NT2/D1 (cell line): Measurements from ENCODE around the gene TMEM63B.

Experiments used
- SUZ12 ChIP-seq: IDR thresholded peaks from 2 replicates; pipeline ENCODE4 v1.6.1; 2011; ENCODE audit not compliant: insufficient read length, insufficient read depth; ENCODE audit errors: extremely low read depth
- YY1 ChIP-seq: IDR thresholded peaks from 2 replicates; pipeline ENCODE4 v1.6.1; 2011; ENCODE audit not compliant: insufficient read length, insufficient read depth
- ZNF274 ChIP-seq: IDR thresholded peaks from 2 replicates; pipeline ENCODE4 v1.6.1; 2011; ENCODE audit warnings: mild to moderate bottlenecking, low read depth, low read length

DNA sequence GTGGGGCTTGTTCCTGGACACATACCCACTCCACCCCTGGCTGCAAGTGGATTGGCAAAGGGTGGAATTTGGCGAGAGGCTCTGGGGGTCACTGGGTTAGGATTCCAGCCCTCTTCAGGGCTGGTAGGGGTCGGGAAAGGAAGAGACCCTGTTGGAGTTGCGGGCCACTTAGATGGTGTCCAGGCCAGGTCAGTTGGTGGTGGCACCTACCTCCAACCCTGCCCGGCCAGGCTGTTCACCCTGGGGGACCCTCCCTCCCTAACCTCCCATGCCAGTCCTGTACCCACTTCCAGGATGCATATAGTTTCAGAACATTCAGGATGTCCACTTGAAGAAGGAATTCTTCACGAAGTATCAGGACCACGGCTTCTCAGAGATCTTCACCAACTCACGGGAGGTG lies 52.3 kb downstream of the TMEM63B start:
- TF ChIP-seq YY1 = no peak
- no peak for TF ChIP-seq ZNF274
- TF ChIP-seq SUZ12 = no peak
